ENCODE measurements around the gene GRK3.

DNA sequence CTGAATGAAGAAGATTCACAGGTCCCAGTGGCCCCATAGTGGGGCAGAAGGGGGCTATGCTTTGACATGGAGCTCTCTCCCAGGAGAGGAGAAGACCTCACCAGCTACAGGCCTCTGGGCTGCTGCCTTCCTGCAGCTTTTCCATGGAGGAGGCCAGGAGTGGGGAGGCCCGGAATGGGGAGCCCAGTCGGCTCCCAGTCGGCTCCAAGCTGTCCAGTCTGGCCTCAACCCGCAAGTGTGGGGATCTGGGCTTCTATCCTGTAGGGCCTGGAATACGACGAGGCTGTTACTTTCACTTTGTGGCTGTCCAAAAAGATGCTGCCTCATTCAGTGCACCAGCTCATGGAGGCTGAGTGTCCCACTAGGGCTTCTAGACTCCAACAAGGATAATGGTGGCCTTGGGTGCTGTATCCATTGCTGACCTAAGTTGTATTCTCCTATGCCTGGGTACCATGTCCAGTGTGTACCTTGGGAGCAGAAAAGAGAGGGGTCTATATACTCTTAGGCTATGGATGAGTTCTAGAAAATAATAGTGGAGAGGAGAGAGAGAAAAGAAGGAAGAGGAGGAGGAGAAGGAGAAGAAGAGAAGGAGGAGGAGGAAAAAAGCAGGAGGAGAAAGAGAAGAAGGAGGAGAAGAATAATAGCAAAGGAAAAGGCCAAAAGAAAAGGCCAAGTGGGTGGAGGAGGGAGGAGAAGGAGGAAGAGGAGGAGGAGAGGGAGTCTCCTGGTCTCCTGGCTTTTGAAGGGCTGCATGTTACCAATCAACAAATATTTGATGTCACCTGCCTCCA is 178.6 kb downstream of the GRK3 start:
- no peak for TF ChIP-seq GATA2 (IDR thresholded peaks at IDR 0.05; ENCODE audit: low read depth, low read length)
- TF ChIP-seq GATA3 (IDR thresholded peaks at IDR 0.05; ENCODE audit: low read depth, low read length): no peak

Data from SH-SY5Y (cell line).